NT2/D1 (cell line): ENCODE results near the gene CBR4.

Source experiments
- DNase-seq: peaks from one replicate; pipeline ENCODE4 v3.0.0-alpha.2; 2011; ENCODE audit warnings: low read depth, low spot score
- H3K27me3 ChIP-seq: 2 replicates; pipeline ENCODE4 v1.6.0; 2011; ENCODE audit warnings: mild to moderate bottlenecking; ENCODE audit not compliant: insufficient read length, insufficient read depth
- H3K36me3 ChIP-seq: 2 replicates; pipeline ENCODE4 v1.6.1; 2011; ENCODE audit warnings: mild to moderate bottlenecking, low read length, mixed read lengths; ENCODE audit not compliant: insufficient read depth, insufficient read length
- H3K4me1 ChIP-seq: 2 replicates; pipeline ENCODE4 v1.5.1; 2011; ENCODE audit not compliant: insufficient read depth, insufficient read length
- H3K4me3 ChIP-seq: 2 replicates; pipeline ENCODE4 v1.5.1; 2011; ENCODE audit warnings: low read depth; ENCODE audit not compliant: insufficient read length
- H3K9ac ChIP-seq: 2 replicates; pipeline ENCODE4 v1.6.0; 2011; ENCODE audit warnings: low read depth; ENCODE audit not compliant: insufficient read length
- H3K9me3 ChIP-seq: 2 replicates; pipeline ENCODE4 v1.5.1; 2011; ENCODE audit warnings: mild to moderate bottlenecking, low read length; ENCODE audit not compliant: insufficient read depth
- SUZ12 ChIP-seq: IDR thresholded peaks from 2 replicates; pipeline ENCODE4 v1.6.1; 2011; ENCODE audit not compliant: insufficient read length, insufficient read depth; ENCODE audit errors: extremely low read depth
- YY1 ChIP-seq: IDR thresholded peaks from 2 replicates; pipeline ENCODE4 v1.6.1; 2011; ENCODE audit not compliant: insufficient read length, insufficient read depth
- ZNF274 ChIP-seq: IDR thresholded peaks from 2 replicates; pipeline ENCODE4 v1.6.1; 2011; ENCODE audit warnings: mild to moderate bottlenecking, low read depth, low read length

Gene CBR4

DNA sequence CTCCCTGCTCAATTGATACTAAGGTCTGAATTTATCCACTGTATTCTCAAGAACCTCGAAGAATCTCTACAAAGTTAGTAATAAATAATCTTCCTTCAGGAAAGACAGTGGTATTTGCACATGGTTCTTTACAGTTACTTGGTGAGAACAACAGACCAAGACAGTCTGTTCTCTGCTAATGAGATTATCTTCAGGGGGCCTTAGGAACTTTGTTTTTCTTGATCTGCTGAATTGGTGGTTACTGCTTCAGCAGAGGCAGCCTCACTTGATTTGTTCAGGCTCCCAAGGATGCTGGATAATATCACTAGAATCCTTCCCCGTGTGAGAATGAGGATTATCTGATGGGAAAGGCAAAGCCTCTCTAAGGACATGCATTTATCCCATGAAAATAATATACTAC, 64.8 kb downstream of the CBR4 start:
- TF ChIP-seq SUZ12 = no peak
- TF ChIP-seq YY1 = no peak
- no peak overlapping the region for H3K9ac ChIP-seq
- H3K27me3 ChIP-seq = no peaks in the 10 kb centered on the region
- H3K4me1 ChIP-seq = no peaks in the 10 kb centered on the region
- no peak for DNase-seq
- H3K36me3 ChIP-seq = no peaks in the 10 kb centered on the region
- H3K4me3 ChIP-seq = no peak overlapping the region
- no peaks in the 10 kb centered on the region for H3K9me3 ChIP-seq

DNA sequence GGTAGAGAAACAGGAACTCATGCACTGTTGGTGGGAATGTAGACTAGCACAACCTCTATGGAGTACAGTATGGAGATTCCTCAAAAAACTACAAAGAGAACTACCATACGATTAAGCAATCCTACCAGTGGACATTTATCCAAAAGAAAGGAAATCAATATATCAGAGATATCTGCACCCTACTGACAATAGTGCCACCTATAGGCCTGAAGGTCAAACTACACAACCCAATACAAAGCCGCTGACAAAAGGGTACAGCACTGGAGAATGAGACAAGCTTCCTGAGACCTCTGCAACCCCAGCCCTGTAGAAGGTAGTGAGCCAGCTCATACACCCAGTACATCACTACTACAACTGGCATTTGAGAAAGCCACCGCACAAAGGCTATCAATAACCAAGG, 67.1 kb downstream of the CBR4 start:
- no peaks in the 10 kb centered on the region for H3K27me3 ChIP-seq
- H3K4me3 ChIP-seq = no peak overlapping the region
- no peak overlapping the region for H3K9ac ChIP-seq
- no peaks in the 10 kb centered on the region for H3K9me3 ChIP-seq
- no peaks in the 10 kb centered on the region for H3K36me3 ChIP-seq
- no peak for DNase-seq
- TF ChIP-seq YY1 (no peak), ZNF274 (no peak), SUZ12 (no peak)
- no peaks in the 10 kb centered on the region for H3K4me1 ChIP-seq
